ENCODE data around the gene PFKFB4.

- TF ChIP-seq CTCF (IDR thresholded peaks at IDR 0.05; ENCODE audit: insufficient read depth, low read length) (no peak), REST (IDR thresholded peaks at IDR 0.05; ENCODE audit: insufficient replicate concordance, low read depth) (no peak)
Measured at GRCh38 chr3:48569400-48569799, 12.8 kb upstream of the PFKFB4 start.
